Trophoblast cell (in vitro differentiated cells and primary cell): ENCODE data around the gene ENPP3.

Source experiments
- DNase-seq, 2 donors: peaks; one replicate each; pipeline ENCODE4 v3.0.0-alpha.2; 2016
- H2AFZ ChIP-seq: 2 replicates; pipeline ENCODE4 v1.6.1; 2013; ENCODE audit warnings: low read length, moderate library complexity, mild to moderate bottlenecking; ENCODE audit not compliant: insufficient read depth, poor library complexity
- H2AK5ac ChIP-seq: 2 replicates; pipeline ENCODE4 v1.6.1; 2013; ENCODE audit warnings: mild to moderate bottlenecking, low read length
- H2BK120ac ChIP-seq: 2 replicates; pipeline ENCODE4 v1.6.1; 2013; ENCODE audit warnings: low read length, mild to moderate bottlenecking, moderate library complexity; ENCODE audit not compliant: insufficient read depth, poor library complexity
- H2BK12ac ChIP-seq: 2 replicates; pipeline ENCODE4 v1.6.1; 2013; ENCODE audit warnings: mild to moderate bottlenecking, low read length, moderate library complexity
- H2BK5ac ChIP-seq: 2 replicates; pipeline ENCODE4 v1.6.1; 2013; ENCODE audit warnings: low read length, low read depth, moderate library complexity, mild to moderate bottlenecking; ENCODE audit not compliant: poor library complexity
- H3K14ac ChIP-seq: 2 replicates; pipeline ENCODE4 v1.6.1; 2013; ENCODE audit warnings: mild to moderate bottlenecking, low read length
- H3K18ac ChIP-seq: 2 replicates; pipeline ENCODE4 v1.6.1; 2013; ENCODE audit warnings: mild to moderate bottlenecking, low read length
- H3K23ac ChIP-seq: 2 replicates; pipeline ENCODE4 v1.6.1; 2013; ENCODE audit warnings: low read length
- H3K27ac ChIP-seq: 2 replicates; pipeline ENCODE4 v1.5.1; 2013; ENCODE audit warnings: low read depth, mild to moderate bottlenecking, inconsistent platforms, low read length, moderate library complexity
- H3K27me3 ChIP-seq: 2 replicates; pipeline ENCODE4 v1.6.1; 2013; ENCODE audit warnings: inconsistent platforms, mild to moderate bottlenecking, low read length, moderate library complexity; ENCODE audit not compliant: insufficient read depth
- H3K36me3 ChIP-seq, 2 experiments: 1 replicate in 1 of 2; 2 replicates in 1 of 2; pipeline ENCODE4 v1.6.1; 2013; ENCODE audit warnings: low read length in 2 of 2, mild to moderate bottlenecking in 2 of 2, moderate library complexity in 1 of 2; ENCODE audit not compliant: insufficient read depth in 2 of 2, control insufficient read depth in 1 of 2
- H3K4ac ChIP-seq: 2 replicates; pipeline ENCODE4 v1.6.1; 2013; ENCODE audit warnings: low read depth, mild to moderate bottlenecking, low read length, moderate library complexity
- H3K4me1 ChIP-seq, 2 experiments: 1 replicate in 1 of 2; 2 replicates in 1 of 2; pipeline ENCODE4 v1.6.1; 2013; ENCODE audit warnings: low read length in 2 of 2, mild to moderate bottlenecking in 2 of 2, moderate library complexity in 1 of 2; ENCODE audit not compliant: insufficient read depth in 2 of 2, control insufficient read depth in 1 of 2
- H3K4me2 ChIP-seq: 2 replicates; pipeline ENCODE4 v1.6.1; 2013; ENCODE audit warnings: inconsistent platforms, mild to moderate bottlenecking, low read length, moderate library complexity
- H3K4me3 ChIP-seq: 2 replicates; pipeline ENCODE4 v1.5.1; 2013; ENCODE audit warnings: mild to moderate bottlenecking, low read depth, low read length, inconsistent platforms
- H3K79me1 ChIP-seq: one replicate; pipeline ENCODE4 v1.6.1; 2013; ENCODE audit warnings: low read length
- H3K79me2 ChIP-seq: 2 replicates; pipeline ENCODE4 v1.6.1; 2013; ENCODE audit warnings: low read length, mild to moderate bottlenecking; ENCODE audit not compliant: control insufficient read depth, insufficient read depth, poor library complexity
- H3K9ac ChIP-seq: 2 replicates; pipeline ENCODE4 v1.6.1; 2013; ENCODE audit warnings: mild to moderate bottlenecking, low read length
- H3K9me3 ChIP-seq: 2 replicates; pipeline ENCODE4 v1.6.1; 2013; ENCODE audit warnings: low read depth, mild to moderate bottlenecking, control low read depth, inconsistent platforms, low read length; ENCODE audit not compliant: insufficient read depth
- H4K12ac ChIP-seq: 2 replicates; pipeline ENCODE4 v1.6.1; 2013; ENCODE audit warnings: low read depth, mild to moderate bottlenecking, low read length, moderate library complexity
- H4K8ac ChIP-seq: 2 replicates; pipeline ENCODE4 v1.6.1; 2013; ENCODE audit warnings: low read depth, mild to moderate bottlenecking, low read length, moderate library complexity
- H4K91ac ChIP-seq: one replicate; pipeline ENCODE4 v1.6.1; 2013; ENCODE audit warnings: low read depth, mild to moderate bottlenecking, low read length, moderate library complexity
- WGBS: extraction: QIAGEN DNeasy Blood & Tissue Kit; methylation state at CpG from one replicate; pipeline ENCODE4 v1.1.7; 2013; ENCODE audit warnings: missing lambda C conversion rate; ENCODE audit not compliant: insufficient read length, insufficient coverage; ENCODE audit errors: extremely low coverage; 5-methylcytosine and 5-hydroxymethylcytosine counted together

Gene ENPP3

GRCh38 chr6:131724114-131724513 lies 87.0 kb downstream of the ENPP3 start:
- H3K79me2 ChIP-seq, result no peaks in the 10 kb centered on the region
- H2BK12ac ChIP-seq, result no peak overlapping the region
- no peak overlapping the region for H4K91ac ChIP-seq
- H3K4me2 ChIP-seq, result no peak overlapping the region
- H3K4me1 ChIP-seq, result no peaks in the 10 kb centered on the region
- DNase-seq, result no peak
- no peaks in the 10 kb centered on the region for H3K79me1 ChIP-seq
- no peak overlapping the region for H3K14ac ChIP-seq
- H3K4ac ChIP-seq, result no peak overlapping the region
- no peak overlapping the region for H2BK5ac ChIP-seq
- no peak overlapping the region for H2AFZ ChIP-seq
- H3K27me3 ChIP-seq, result no peaks in the 10 kb centered on the region
- H3K27ac ChIP-seq, result no peak overlapping the region
- H3K18ac ChIP-seq, result no peak overlapping the region
- H4K12ac ChIP-seq, result no peak overlapping the region
- no peaks in the 10 kb centered on the region for H3K36me3 ChIP-seq
- no peak overlapping the region for H4K8ac ChIP-seq
- WGBS, result no CpG with 5 or more reads among the region's 2 CpGs
- H3K9me3 ChIP-seq, result no peaks in the 10 kb centered on the region
- H2AK5ac ChIP-seq, result no peak overlapping the region
- no peak overlapping the region for H3K23ac ChIP-seq
- H3K9ac ChIP-seq, result no peak overlapping the region
- no peak overlapping the region for H2BK120ac ChIP-seq
- H3K4me3 ChIP-seq, result no peak overlapping the region

GRCh38 chr6:131727467-131727866 lies 90.4 kb downstream of the ENPP3 start:
- no peak overlapping the region for H3K14ac ChIP-seq
- H4K12ac ChIP-seq, result no peak overlapping the region
- no peak for DNase-seq
- no peak overlapping the region for H3K27ac ChIP-seq
- H3K9me3 ChIP-seq, result no peaks in the 10 kb centered on the region
- H2BK120ac ChIP-seq, result no peak overlapping the region
- H3K4me2 ChIP-seq, result no peak overlapping the region
- H2AK5ac ChIP-seq, result no peak overlapping the region
- H2AFZ ChIP-seq, result no peak overlapping the region
- no peaks in the 10 kb centered on the region for H3K79me1 ChIP-seq
- no peaks in the 10 kb centered on the region for H3K27me3 ChIP-seq
- WGBS, result no CpG with 5 or more reads among the region's 5 CpGs
- no peak overlapping the region for H2BK5ac ChIP-seq
- no peaks in the 10 kb centered on the region for H3K4me1 ChIP-seq
- no peak overlapping the region for H3K23ac ChIP-seq
- H3K9ac ChIP-seq, result no peak overlapping the region
- H3K4ac ChIP-seq, result no peak overlapping the region
- no peaks in the 10 kb centered on the region for H3K36me3 ChIP-seq
- H3K18ac ChIP-seq, result no peak overlapping the region
- H4K91ac ChIP-seq, result no peak overlapping the region
- no peaks in the 10 kb centered on the region for H3K79me2 ChIP-seq
- no peak overlapping the region for H3K4me3 ChIP-seq
- no peak overlapping the region for H4K8ac ChIP-seq
- no peak overlapping the region for H2BK12ac ChIP-seq

- Histone ChIP-seq H2BK120ac (no peak overlapping the region), H4K8ac (no peak overlapping the region), H4K12ac (no peak overlapping the region), H2AFZ (no peak overlapping the region), H4K91ac (no peak overlapping the region), H3K23ac (no peak overlapping the region), H3K27ac (no peak overlapping the region), H2AK5ac (no peak overlapping the region), H3K27me3 (no peaks in the 10 kb centered on the region), H3K4me3 (no peak overlapping the region), H3K9ac (no peak overlapping the region), H2BK12ac (no peak overlapping the region), H3K14ac (no peak overlapping the region), H2BK5ac (no peak overlapping the region), H3K18ac (no peak overlapping the region), H3K4me1 (no peaks in the 10 kb centered on the region), H3K4ac (no peak overlapping the region), H3K36me3 (no peaks in the 10 kb centered on the region), H3K4me2 (no peak overlapping the region), H3K9me3 (no peaks in the 10 kb centered on the region), H3K79me1 (no peaks in the 10 kb centered on the region), H3K79me2 (no peaks in the 10 kb centered on the region)
- DNase-seq, result no peak
- WGBS, result no CpG with 5 or more reads among the region's 4 CpGs
Observed at GRCh38 chr6:131727868-131728267, 90.8 kb downstream of the ENPP3 start.

- Histone ChIP-seq H4K8ac (no peak overlapping the region), H3K79me1 (no peaks in the 10 kb centered on the region), H3K14ac (no peak overlapping the region), H3K18ac (no peak overlapping the region), H3K4me1 (no peaks in the 10 kb centered on the region), H3K36me3 (no peaks in the 10 kb centered on the region), H2BK12ac (no peak overlapping the region), H2BK120ac (no peak overlapping the region), H3K27ac (no peak overlapping the region), H3K4me3 (no peak overlapping the region), H2AFZ (no peak overlapping the region), H2BK5ac (no peak overlapping the region), H3K4me2 (no peak overlapping the region), H2AK5ac (no peak overlapping the region), H4K12ac (no peak overlapping the region), H4K91ac (no peak overlapping the region), H3K4ac (no peak overlapping the region), H3K23ac (no peak overlapping the region), H3K9ac (no peak overlapping the region), H3K79me2 (no peaks in the 10 kb centered on the region), H3K9me3 (no peaks in the 10 kb centered on the region), H3K27me3 (no peaks in the 10 kb centered on the region)
- no peak for DNase-seq
- WGBS, result no CpG with 5 or more reads among the region's 3 CpGs
Observed at GRCh38 chr6:131728296-131728939, 91.3 kb downstream of the ENPP3 start.
